ENCODE results near the gene JPH4.

- TF ChIP-seq POLR2A (IDR thresholded peaks at IDR 0.05) (no peak), CTCF (IDR thresholded peaks at IDR 0.05 in 4 of 5, conservative IDR thresholded peaks at IDR 0.05 in 1 of 5) (peak; percentile 33 to 74 (median 53))
These were observed 39.1 kb downstream of the JPH4 start for GRCh38 chr14:23539248-23540140.

All from gastrocnemius medialis (tissue), 4 donors.